HG03469 (cell line): ENCODE measurements around the gene HOXC5.

Source experiments
- ATAC-seq: cut with Tn5 transposase; IDR thresholded peaks from one replicate; pipeline ENCODE4 v1.9.1; 2021; ENCODE audit warnings: mild to moderate bottlenecking, moderate library complexity, moderate number of reproducible peaks; ENCODE audit not compliant: unreplicated experiment

The HOXC5 gene

GRCh38 chr12:53995378-53996239 lies 37.2 kb upstream of the HOXC5 start:
- no peak for ATAC-seq

- ATAC-seq = no peak
Measured at GRCh38 chr12:53996240-53997203, 36.3 kb upstream of the HOXC5 start.

GRCh38 chr12:53997204-53998109 lies 35.4 kb upstream of the HOXC5 start:
- no peak for ATAC-seq

- no peak for ATAC-seq
Measured at GRCh38 chr12:53998110-53998899, 34.5 kb upstream of the HOXC5 start.

GRCh38 chr12:53998900-53999236 lies 34.0 kb upstream of the HOXC5 start:
- ATAC-seq = no peak

- ATAC-seq = no peak
Measured at GRCh38 chr12:53999559-54000115, 33.2 kb upstream of the HOXC5 start.

GRCh38 chr12:54000116-54001114 lies 32.4 kb upstream of the HOXC5 start, which contains the start of gene HOXC9:
Gene HOXC9 (plus strand): TSS chr12:54000161. CDS start chr12:54000189, 28 bp downstream.
- ATAC-seq = no peak

GRCh38 chr12:54001283-54002187 lies 31.3 kb upstream of the HOXC5 start:
- ATAC-seq = no peak

GRCh38 chr12:54002278-54002914 lies 30.5 kb upstream of the HOXC5 start:
- no peak for ATAC-seq

- no peak for ATAC-seq
Measured at GRCh38 chr12:54002915-54003389, 29.9 kb upstream of the HOXC5 start.

GRCh38 chr12:54003625-54004024 lies 29.2 kb upstream of the HOXC5 start:
- no peak for ATAC-seq

- no peak for ATAC-seq
Measured at GRCh38 chr12:54004063-54004840, 28.6 kb upstream of the HOXC5 start.

- no peak for ATAC-seq
Measured at GRCh38 chr12:54004841-54005530, 27.9 kb upstream of the HOXC5 start.

GRCh38 chr12:54005531-54005852 lies 27.4 kb upstream of the HOXC5 start:
- ATAC-seq = no peak

GRCh38 chr12:54005853-54006558 lies 26.8 kb upstream of the HOXC5 start:
- ATAC-seq = no peak
